Caco-2 (cell line): ENCODE measurements around the gene METTL5. TPM values are rescaled to one million over a fixed set of nuclear protein-coding genes. Genes with fewer than 3 reads are reported as not detected.
"Not testable (repeated sequence)": the region's sequence is repeated elsewhere in the genome, so short reads cannot be mapped to it uniquely, and the experiment has no call there.

Experiments
- BruUV-seq: library from RNA; stranded (reverse); fragments of 400-500 nt; replicated peaks from 2 replicates; lab custom pipeline; 2021; lab: Mats Ljungman, UMichigan
- CTCF ChIA-PET: fragments of 300-600 bp; sonication (Branson Sonifier 250); formaldehyde crosslinking; loops from one replicate; lab custom pipeline; 2022; ENCODE audit warnings: antibody characterized with exemption; lab: Charles Lee
- POLR2A ChIA-PET: fragments of 300-600 bp; sonication (Branson Sonifier 250); formaldehyde crosslinking; loops from one replicate; lab custom pipeline; 2022; ENCODE audit warnings: antibody characterized with exemption; lab: Charles Lee
- DNase-seq, 2 experiments: peaks; one replicate each; pipeline versions ENCODE4 v3.0.0 to v3.0.0-alpha.2; 2020 to 2022
- H3K27me3 ChIP-seq: replicated peaks from 2 replicates; pipeline ENCODE4 v1.6.0; 2011; ENCODE audit warnings: low read length; ENCODE audit not compliant: control insufficient read depth, insufficient read depth
- H3K36me3 ChIP-seq: 2 replicates; pipeline ENCODE4 v1.5.1; 2011; ENCODE audit warnings: low read length; ENCODE audit not compliant: control insufficient read depth, insufficient read depth
- H3K4me1 ChIP-seq: fragments of 250-450 bp; sonication (Bioruptor Pico); 2 replicates; pipeline ENCODE4 v1.5.1; 2020; ENCODE audit warnings: mild to moderate bottlenecking
- H3K4me3 ChIP-seq: 2 replicates; pipeline ENCODE4 v1.5.1; 2011; ENCODE audit warnings: low read depth, mild to moderate bottlenecking, control low read depth, low read length
- H3K9me3 ChIP-seq: fragments of 250-450 bp; sonication (Bioruptor Pico); 2 replicates; pipeline ENCODE4 v1.5.1; 2020; ENCODE audit warnings: mild to moderate bottlenecking, moderate library complexity
- H3K27ac Mint-ChIP-seq: one replicate; pipeline ENCODE4 v1.8.0; 2022; ENCODE audit warnings: mixed read lengths; ENCODE audit not compliant: unreplicated experiment
- H3K27me3 Mint-ChIP-seq: one replicate; pipeline ENCODE4 v1.8.0; 2022; ENCODE audit warnings: mixed read lengths; ENCODE audit not compliant: insufficient read depth, unreplicated experiment
- H3K36me3 Mint-ChIP-seq: one replicate; pipeline ENCODE4 v1.8.0; 2022; ENCODE audit warnings: mild to moderate bottlenecking, mixed read lengths; ENCODE audit not compliant: insufficient read depth, unreplicated experiment
- H3K4me1 Mint-ChIP-seq: one replicate; pipeline ENCODE4 v1.8.0; 2022; ENCODE audit warnings: low read depth, mixed read lengths; ENCODE audit not compliant: unreplicated experiment
- H3K4me3 Mint-ChIP-seq: one replicate; pipeline ENCODE4 v1.8.0; 2022; ENCODE audit warnings: mild to moderate bottlenecking, moderate library complexity, mixed read lengths; ENCODE audit not compliant: unreplicated experiment
- H3K9me3 Mint-ChIP-seq: one replicate; pipeline ENCODE4 v1.8.0; 2022; ENCODE audit warnings: mixed read lengths; ENCODE audit not compliant: unreplicated experiment
- intact Hi-C: fragments of 100-400 bp; cut with micrococcal nuclease; formaldehyde crosslinking; loops from one replicate; pipeline ENCODE4 v1.10.0; 2022; ENCODE audit not compliant: unreplicated experiment
- total RNA-seq: library from RNA; stranded (reverse); gene quantifications from 2 replicates; pipeline ENCODE4 v1.2.3, GENCODE V29; 2022
- TF ChIP-seq, protein P1 (sequence below), 2 experiments: fragments of 200-600 bp in 1 of 2; IDR thresholded peaks; 1 replicate in 1 of 2; 2 replicates in 1 of 2; pipeline versions ENCODE4 v1.5.1 to v1.8.0; 2011 to 2022; ENCODE audit warnings: antibody characterized with exemption in 1 of 2, control low read depth in 1 of 2, inconsistent platforms in 1 of 2, low read depth in 1 of 2, low read length in 1 of 2, mild to moderate bottlenecking in 1 of 2, moderate library complexity in 1 of 2; ENCODE audit not compliant: insufficient read depth in 1 of 2, severe bottlenecking in 1 of 2, unreplicated experiment in 1 of 2

METTL5 gene
- total RNA-seq, 1 experiment from 2014 or later: 82.4 TPM

DNA sequence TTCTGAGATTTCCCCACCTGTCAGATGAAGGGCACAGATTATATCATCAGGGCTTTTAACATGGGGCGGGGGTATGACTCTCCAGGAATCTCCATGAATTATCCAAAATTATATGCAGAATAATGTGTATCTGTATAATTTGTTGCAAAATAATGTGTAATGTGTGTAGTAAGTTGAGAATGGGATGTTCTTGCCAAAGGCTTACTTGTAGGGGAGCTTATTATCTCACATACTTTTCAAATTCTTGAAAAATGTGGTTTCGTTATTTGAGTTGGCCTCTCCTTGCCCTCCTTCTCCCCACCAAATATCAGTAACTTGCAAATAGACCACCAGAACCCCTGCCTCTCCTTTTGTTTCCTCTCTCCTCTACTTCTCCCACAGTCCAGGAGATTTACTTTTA lies 38.1 kb upstream of the METTL5 start:
- intact Hi-C loops: no loop called here
- no TSS peak for BruUV-seq
- H3K4me1 Mint-ChIP-seq: peaks cover 6% of the 10 kb centered on the region
- Histone ChIP-seq H3K4me3 (no peak overlapping the region), H3K27me3 (no peaks in the 10 kb centered on the region), H3K4me1 (no peaks in the 10 kb centered on the region), H3K9me3 (no peaks in the 10 kb centered on the region), H3K36me3 (no peaks in the 10 kb centered on the region)
- no peaks in the 10 kb centered on the region for H3K9me3 Mint-ChIP-seq
- TF ChIP-seq, protein P1, sequence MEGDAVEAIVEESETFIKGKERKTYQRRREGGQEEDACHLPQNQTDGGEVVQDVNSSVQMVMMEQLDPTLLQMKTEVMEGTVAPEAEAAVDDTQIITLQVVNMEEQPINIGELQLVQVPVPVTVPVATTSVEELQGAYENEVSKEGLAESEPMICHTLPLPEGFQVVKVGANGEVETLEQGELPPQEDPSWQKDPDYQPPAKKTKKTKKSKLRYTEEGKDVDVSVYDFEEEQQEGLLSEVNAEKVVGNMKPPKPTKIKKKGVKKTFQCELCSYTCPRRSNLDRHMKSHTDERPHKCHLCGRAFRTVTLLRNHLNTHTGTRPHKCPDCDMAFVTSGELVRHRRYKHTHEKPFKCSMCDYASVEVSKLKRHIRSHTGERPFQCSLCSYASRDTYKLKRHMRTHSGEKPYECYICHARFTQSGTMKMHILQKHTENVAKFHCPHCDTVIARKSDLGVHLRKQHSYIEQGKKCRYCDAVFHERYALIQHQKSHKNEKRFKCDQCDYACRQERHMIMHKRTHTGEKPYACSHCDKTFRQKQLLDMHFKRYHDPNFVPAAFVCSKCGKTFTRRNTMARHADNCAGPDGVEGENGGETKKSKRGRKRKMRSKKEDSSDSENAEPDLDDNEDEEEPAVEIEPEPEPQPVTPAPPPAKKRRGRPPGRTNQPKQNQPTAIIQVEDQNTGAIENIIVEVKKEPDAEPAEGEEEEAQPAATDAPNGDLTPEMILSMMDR (IDR thresholded peaks at IDR 0.05; ENCODE audit: insufficient read depth in 1 of 2, low read depth in 1 of 2, low read length in 1 of 2, severe bottlenecking in 1 of 2, unreplicated experiment in 1 of 2): no peak
- H3K27me3 Mint-ChIP-seq: no peaks in the 10 kb centered on the region
- H3K4me3 Mint-ChIP-seq: no peak overlapping the region
- POLR2A ChIA-PET: no interaction called here
- CTCF ChIA-PET: no interaction called here
- H3K27ac Mint-ChIP-seq: no peak overlapping the region
- H3K36me3 Mint-ChIP-seq: no peaks in the 10 kb centered on the region
- no peak for DNase-seq

DNA sequence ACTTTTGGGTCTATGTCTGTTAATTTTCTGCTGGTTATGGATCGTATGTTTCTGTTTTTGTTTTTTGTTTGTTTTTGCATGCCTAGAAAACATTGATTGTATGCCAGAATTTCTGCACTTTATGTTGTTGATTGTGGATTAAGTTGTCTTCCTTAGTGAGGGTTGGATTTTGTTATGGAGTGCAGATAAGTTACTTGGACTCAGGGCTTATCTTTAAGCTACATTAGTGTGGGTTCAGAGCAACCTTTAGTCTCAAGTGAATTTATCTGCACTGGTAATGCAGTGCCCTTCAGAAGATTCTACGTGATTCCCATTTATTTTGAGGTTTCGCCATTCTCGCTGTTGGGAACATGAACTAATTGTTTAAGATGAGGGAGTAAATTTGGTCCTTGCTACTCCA lies 35.4 kb upstream of the METTL5 start:
- no peaks in the 10 kb centered on the region for H3K27me3 ChIP-seq
- Mint-ChIP-seq H3K36me3 (no peaks in the 10 kb centered on the region), H3K4me3 (no peak overlapping the region), H3K27ac (no peak overlapping the region), H3K9me3 (no peaks in the 10 kb centered on the region), H3K4me1 (no peaks in the 10 kb centered on the region), H3K27me3 (no peaks in the 10 kb centered on the region)
- DNase-seq: no peak
- TF ChIP-seq, protein P1 (IDR thresholded peaks at IDR 0.05; ENCODE audit: insufficient read depth in 1 of 2, low read depth in 1 of 2, low read length in 1 of 2, severe bottlenecking in 1 of 2, unreplicated experiment in 1 of 2): no peak
- no peak overlapping the region for H3K4me3 ChIP-seq
- ChIA-PET POLR2A (no interaction called here), CTCF (no interaction called here)
- H3K9me3 ChIP-seq: no peaks in the 10 kb centered on the region
- H3K36me3 ChIP-seq: no peaks in the 10 kb centered on the region
- H3K4me1 ChIP-seq: no peaks in the 10 kb centered on the region
- BruUV-seq: no TSS peak
- intact Hi-C loops: no loop called here

DNA sequence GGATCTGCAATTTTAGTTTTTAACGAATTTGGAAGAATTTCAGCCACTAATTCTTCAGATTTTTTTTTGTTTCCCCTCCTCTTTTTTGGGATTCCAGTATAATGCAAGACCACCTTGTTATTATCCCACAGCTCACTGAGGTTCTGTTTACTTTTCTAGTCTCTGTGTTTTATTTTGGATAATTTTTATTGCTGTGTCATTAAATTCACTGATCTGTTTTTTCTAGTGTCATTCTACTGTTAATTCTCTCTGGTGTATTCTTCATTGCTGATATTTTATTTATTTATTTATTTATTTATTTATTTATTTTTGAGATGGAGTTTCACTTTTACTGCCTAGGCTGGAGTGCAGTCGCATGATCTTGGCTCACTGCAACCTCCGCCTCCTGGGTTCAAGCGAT lies 34.7 kb upstream of the METTL5 start:
- Mint-ChIP-seq H3K4me3 (no peak overlapping the region), H3K27me3 (no peaks in the 10 kb centered on the region), H3K27ac (no peak overlapping the region), H3K9me3 (no peaks in the 10 kb centered on the region), H3K36me3 (no peaks in the 10 kb centered on the region), H3K4me1 (no peaks in the 10 kb centered on the region)
- no peaks in the 10 kb centered on the region for H3K4me1 ChIP-seq
- intact Hi-C loops: no loop called here
- TF ChIP-seq, protein P1 (IDR thresholded peaks at IDR 0.05; ENCODE audit: insufficient read depth in 1 of 2, low read depth in 1 of 2, low read length in 1 of 2, severe bottlenecking in 1 of 2, unreplicated experiment in 1 of 2): no peak
- DNase-seq: no peak
- POLR2A ChIA-PET: no interaction called here
- CTCF ChIA-PET: no interaction called here
- H3K36me3 ChIP-seq: no peaks in the 10 kb centered on the region
- H3K4me3 ChIP-seq: no peak overlapping the region
- H3K27me3 ChIP-seq: no peaks in the 10 kb centered on the region
- H3K9me3 ChIP-seq: no peaks in the 10 kb centered on the region
- no TSS peak for BruUV-seq

DNA sequence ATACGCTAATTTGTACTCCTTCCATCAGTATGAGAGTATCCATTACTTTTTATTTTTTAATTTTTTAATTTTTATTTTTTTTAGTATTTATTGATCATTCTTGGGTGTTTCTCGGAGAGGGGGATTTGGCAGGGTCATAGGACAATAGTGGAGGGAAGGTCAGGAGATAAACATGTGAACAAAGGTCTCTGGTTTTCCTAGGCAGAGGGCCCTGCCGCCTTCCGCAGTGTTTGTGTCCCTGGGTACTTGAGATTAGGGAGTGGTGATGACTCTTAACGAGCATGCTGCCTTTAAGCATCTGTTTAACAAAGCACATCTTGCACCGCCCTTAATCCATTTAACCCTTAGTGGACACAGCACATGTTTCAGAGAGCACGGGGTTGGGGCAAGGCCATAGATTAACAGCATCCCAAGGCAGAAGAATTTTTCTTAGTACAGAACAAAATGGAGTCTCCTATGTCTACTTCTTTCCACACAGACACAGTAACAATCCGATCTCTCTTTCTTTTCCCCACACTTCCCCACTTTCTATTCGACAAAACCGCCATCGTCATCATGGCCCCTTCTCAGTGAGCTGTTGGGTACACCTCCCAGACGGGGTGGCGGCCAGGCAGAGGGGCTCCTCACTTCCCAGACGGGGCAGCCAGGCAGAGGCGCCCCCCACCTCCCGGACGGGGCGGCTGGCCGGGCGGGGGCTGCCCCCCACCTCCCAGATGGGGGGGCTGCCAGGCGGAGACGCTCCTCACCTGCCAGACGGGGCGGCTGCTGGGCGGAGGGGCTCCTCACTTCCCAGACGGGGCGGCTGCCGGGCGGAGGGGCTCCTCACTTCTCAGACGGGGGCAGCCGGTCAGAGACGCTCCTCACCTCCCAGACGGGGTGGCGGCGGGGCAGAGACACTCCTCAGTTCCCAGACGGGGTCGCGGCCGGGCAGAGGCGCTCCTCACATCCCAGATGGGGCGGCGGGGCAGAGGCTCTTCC lies 30.9 kb upstream of the METTL5 start:
- H3K4me3 Mint-ChIP-seq, H3K27me3 Mint-ChIP-seq, POLR2A ChIA-PET, H3K9me3 Mint-ChIP-seq, DNase-seq, H3K4me3 ChIP-seq, H3K36me3 ChIP-seq, H3K36me3 Mint-ChIP-seq, H3K4me1 ChIP-seq, BruUV-seq, H3K9me3 ChIP-seq, H3K27ac Mint-ChIP-seq, CTCF ChIA-PET, intact Hi-C loops, H3K27me3 ChIP-seq, H3K4me1 Mint-ChIP-seq: not testable (repeated sequence)
